Left lung (tissue), 10 donors: Measurements from ENCODE around the gene SPC24. TPM values are rescaled to one million over a fixed set of nuclear protein-coding genes. Genes with fewer than 3 reads are reported as not detected.
"Not testable (repeated sequence)": the region's sequence is repeated elsewhere in the genome, so short reads cannot be mapped to it uniquely, and the experiment has no call there.

ENCODE experiments used
- ATAC-seq: fragments of 200-7000 bp; cut with Tn5 transposase; one replicate; pipeline ENCODE4 v1.9.1; 2020; ENCODE audit warnings: moderate library complexity
- DNase-seq, 4 donors: peaks; one replicate each; pipeline ENCODE4 v3.0.0-alpha.2; 2013 to 2020
- H3K27ac ChIP-seq, 2 donors: fragments of 200-600 bp; sonication (generic) in 1 of 2; one replicate each; pipeline versions ENCODE4 v1.5.0 to v1.8.0; 2020 to 2021
- H3K27me3 ChIP-seq, 2 donors: fragments of 200-600 bp; sonication (generic) in 1 of 2; one replicate each; pipeline versions ENCODE4 v1.5.0 to v1.8.0; 2020 to 2021
- H3K36me3 ChIP-seq, 2 donors: fragments of 200-600 bp; sonication (generic) in 1 of 2; one replicate each; pipeline versions ENCODE4 v1.5.0 to v1.8.0; 2020 to 2021
- H3K4me1 ChIP-seq, 2 donors: fragments of 200-600 bp; one replicate each; pipeline ENCODE4 v1.8.0; 2021
- H3K4me3 ChIP-seq, 2 donors: fragments of 200-600 bp; sonication (generic) in 1 of 2; one replicate each; pipeline versions ENCODE4 v1.5.0 to v1.8.0; 2020 to 2021; ENCODE audit warnings: mild to moderate bottlenecking in 1 of 2
- H3K9me3 ChIP-seq, 2 donors: fragments of 200-600 bp; sonication (generic) in 1 of 2; one replicate each; pipeline versions ENCODE4 v1.5.0 to v1.8.0; 2020 to 2021
- CTCF ChIP-seq, 2 donors: fragments of 200-600 bp; sonication (generic) in 1 of 2; IDR thresholded peaks; one replicate each; pipeline versions ENCODE4 v1.5.0 to v1.8.0; 2021; ENCODE audit warnings: antibody characterized with exemption in 2 of 2
- intact Hi-C, 2 donors: fragments of 100-400 bp; cut with DNase I; formaldehyde crosslinking; loops; one replicate each; pipeline versions ENCODE4 v1.11.2 to v1.14.2; 2022
- polyA plus RNA-seq, 6 donors: library from polyadenylated mRNA; unstranded; fragments of 120-200 nt; gene quantifications; one replicate each; pipeline ENCODE4 v1.2.1, GENCODE V29; 2013; ENCODE audit not compliant: insufficient read length in 6 of 6
- total RNA-seq, 2 donors: library from RNA; stranded (reverse); fragmentation: NEBNext Ultra II Directional; extraction: Animal tissue kit (Norgen Biotek cat#: 25700); gene quantifications; one replicate each; pipeline ENCODE4 v1.2.1, GENCODE V29; 2021
- donor health status: DM: no; HTN: yes; CAD: no.
- donor health status: DM: no; HTN: no; CAD: no.

Gene SPC24
- total and polyA plus RNA-seq, 8 donors, result 5.4 to 40.2 (median 20.3) TPM

- intact Hi-C loops, result loop anchor here in 1 of 2 donors (10.0 kb wide), 1 partner anchor 154 kb away; no protein-coding TSS in a partner anchor
- no peaks in the 10 kb centered on the region for H3K27me3 ChIP-seq
- H3K4me3 ChIP-seq, result no peak overlapping the region
- no peaks in the 10 kb centered on the region for H3K9me3 ChIP-seq
- DNase-seq (peak; percentile 49 to 87 (median 80)), ATAC-seq (peak; percentile 76)
- H3K4me1 ChIP-seq, result peaks cover 6 to 21% of the 10 kb centered on the region in 2 donors
- H3K27ac ChIP-seq, result peak overlapping the region; percentile 20 to 47
- peak; percentile 74 to 84 for TF ChIP-seq CTCF (IDR thresholded peaks at IDR 0.05)
- peaks cover 0 to 83% of the 10 kb centered on the region in 2 donors for H3K36me3 ChIP-seq
Measured at GRCh38 chr19:11130824-11131455, 24.6 kb downstream of the SPC24 start.

- DNase-seq (no peak), ATAC-seq (no peak)
- H3K9me3 ChIP-seq, result no peaks in the 10 kb centered on the region
- peaks cover 6 to 21% of the 10 kb centered on the region in 2 donors for H3K4me1 ChIP-seq
- H3K4me3 ChIP-seq, result no peak overlapping the region
- no peak for TF ChIP-seq CTCF (IDR thresholded peaks at IDR 0.05)
- intact Hi-C loops, result loop anchor here in 1 of 2 donors (5.0 kb wide), 1 partner anchor 91 kb away; no protein-coding TSS in a partner anchor
- H3K27ac ChIP-seq, result no peak overlapping the region
- peaks cover 0 to 100% of the 10 kb centered on the region in 2 donors for H3K36me3 ChIP-seq
- H3K27me3 ChIP-seq, result no peaks in the 10 kb centered on the region
Measured at GRCh38 chr19:11127905-11128304, 27.7 kb downstream of the SPC24 start.

GRCh38 chr19:11125994-11126685, 29.4 kb downstream of the SPC24 start:
- Histone ChIP-seq H3K27me3 (no peaks in the 10 kb centered on the region), H3K4me1 (peaks cover 6 to 13% of the 10 kb centered on the region in 2 donors), H3K36me3 (peaks cover 0 to 100% of the 10 kb centered on the region in 2 donors), H3K27ac (no peak overlapping the region), H3K9me3 (no peaks in the 10 kb centered on the region), H3K4me3 (no peak overlapping the region)
- DNase-seq, result peak; percentile 74 to 86 (median 80)
- ATAC-seq, result peak; percentile 69
- intact Hi-C loops, result loop anchor here in 1 of 2 donors (5.0 kb wide), 1 partner anchor 89 kb away; no protein-coding TSS in a partner anchor
- TF ChIP-seq CTCF (IDR thresholded peaks at IDR 0.05), result peak; percentile 73 to 81

GRCh38 chr19:11124157-11124556, 31.4 kb downstream of the SPC24 start:
- peaks cover 0 to 100% of the 10 kb centered on the region in 2 donors for H3K36me3 ChIP-seq
- H3K4me3 ChIP-seq, H3K9me3 ChIP-seq, H3K4me1 ChIP-seq, DNase-seq, intact Hi-C loops, H3K27ac ChIP-seq, ATAC-seq, H3K27me3 ChIP-seq: not testable (repeated sequence)

GRCh38 chr19:11123114-11123513, 32.5 kb downstream of the SPC24 start:
- Histone ChIP-seq H3K4me1 (no peaks in the 10 kb centered on the region), H3K27ac (no peak overlapping the region), H3K36me3 (peaks cover 0 to 100% of the 10 kb centered on the region in 2 donors), H3K27me3 (no peaks in the 10 kb centered on the region), H3K4me3 (no peak overlapping the region), H3K9me3 (no peaks in the 10 kb centered on the region)
- intact Hi-C loops, result no loop called here
- DNase-seq (no peak), ATAC-seq (no peak)
- TF ChIP-seq CTCF (IDR thresholded peaks at IDR 0.05), result no peak

- intact Hi-C loops, H3K27me3 ChIP-seq, H3K27ac ChIP-seq, H3K4me3 ChIP-seq, H3K4me1 ChIP-seq, ATAC-seq, DNase-seq, H3K9me3 ChIP-seq: not testable (repeated sequence)
- H3K36me3 ChIP-seq, result peaks cover 0 to 100% of the 10 kb centered on the region in 2 donors
Measured at GRCh38 chr19:11121963-11122362, 33.6 kb downstream of the SPC24 start.
